ENCODE results near the gene UBASH3B.

The UBASH3B gene

GRCh38 chr11:122755409-122755808 is 99.9 kb downstream of the UBASH3B start:
- no peak overlapping the region for H3K4me3 ChIP-seq (replicated peaks; ENCODE audit: low read depth, low read length)
- TF ChIP-seq CTCF (IDR thresholded peaks at IDR 0.05; ENCODE audit: low read depth, low read length, missing control alignments), result no peak
- DNase-seq (ENCODE audit: extremely low read depth, low read depth), result no peak

- DNase-seq (ENCODE audit: extremely low read depth, low read depth), result no peak
- TF ChIP-seq CTCF (IDR thresholded peaks at IDR 0.05; ENCODE audit: low read depth, low read length, missing control alignments), result no peak
- no peak overlapping the region for H3K4me3 ChIP-seq (replicated peaks; ENCODE audit: low read depth, low read length)
These were observed 100.4 kb downstream of the UBASH3B start for GRCh38 chr11:122755941-122756340.

GRCh38 chr11:122756417-122756816 is 100.9 kb downstream of the UBASH3B start:
- no peak overlapping the region for H3K4me3 ChIP-seq (replicated peaks; ENCODE audit: low read depth, low read length)
- no peak for TF ChIP-seq CTCF (IDR thresholded peaks at IDR 0.05; ENCODE audit: low read depth, low read length, missing control alignments)

GRCh38 chr11:122757201-122757600 is 101.7 kb downstream of the UBASH3B start:
- DNase-seq (ENCODE audit: extremely low read depth, low read depth), result no peak
- TF ChIP-seq CTCF (IDR thresholded peaks at IDR 0.05; ENCODE audit: low read depth, low read length, missing control alignments), result no peak
- no peak overlapping the region for H3K4me3 ChIP-seq (replicated peaks; ENCODE audit: low read depth, low read length)

More at GRCh38 chr11:122756417-122756816, 100.9 kb downstream of the UBASH3B start:
- DNase-seq (ENCODE audit: extremely low read depth, low read depth), result no peak

- no peak overlapping the region for H3K4me3 ChIP-seq (replicated peaks; ENCODE audit: low read depth, low read length)
- no peak for TF ChIP-seq CTCF (IDR thresholded peaks at IDR 0.05; ENCODE audit: low read depth, low read length, missing control alignments)
- no peak for DNase-seq (ENCODE audit: extremely low read depth, low read depth)
These were observed 102.8 kb downstream of the UBASH3B start for GRCh38 chr11:122758339-122758738.

- DNase-seq (ENCODE audit: extremely low read depth, low read depth), result no peak
- no peak for TF ChIP-seq CTCF (IDR thresholded peaks at IDR 0.05; ENCODE audit: low read depth, low read length, missing control alignments)
These were observed 103.5 kb downstream of the UBASH3B start for GRCh38 chr11:122758974-122759373.

GRCh38 chr11:122763108-122763507 is 107.6 kb downstream of the UBASH3B start:
- no peak for TF ChIP-seq CTCF (IDR thresholded peaks at IDR 0.05; ENCODE audit: low read depth, low read length, missing control alignments)
- no peak overlapping the region for H3K4me3 ChIP-seq (replicated peaks; ENCODE audit: low read depth, low read length)
- DNase-seq (ENCODE audit: extremely low read depth, low read depth), result no peak

More at GRCh38 chr11:122758974-122759373, 103.5 kb downstream of the UBASH3B start:
- H3K4me3 ChIP-seq (replicated peaks; ENCODE audit: low read depth, low read length), result no peak overlapping the region

Data from HFF-Myc (cell line).